ENCODE results near the gene TAS2R60.
"Not testable (repeated sequence)": the region's sequence is repeated elsewhere in the genome, so short reads cannot be mapped to it uniquely, and the experiment has no call there.

TAS2R60 gene

DNA sequence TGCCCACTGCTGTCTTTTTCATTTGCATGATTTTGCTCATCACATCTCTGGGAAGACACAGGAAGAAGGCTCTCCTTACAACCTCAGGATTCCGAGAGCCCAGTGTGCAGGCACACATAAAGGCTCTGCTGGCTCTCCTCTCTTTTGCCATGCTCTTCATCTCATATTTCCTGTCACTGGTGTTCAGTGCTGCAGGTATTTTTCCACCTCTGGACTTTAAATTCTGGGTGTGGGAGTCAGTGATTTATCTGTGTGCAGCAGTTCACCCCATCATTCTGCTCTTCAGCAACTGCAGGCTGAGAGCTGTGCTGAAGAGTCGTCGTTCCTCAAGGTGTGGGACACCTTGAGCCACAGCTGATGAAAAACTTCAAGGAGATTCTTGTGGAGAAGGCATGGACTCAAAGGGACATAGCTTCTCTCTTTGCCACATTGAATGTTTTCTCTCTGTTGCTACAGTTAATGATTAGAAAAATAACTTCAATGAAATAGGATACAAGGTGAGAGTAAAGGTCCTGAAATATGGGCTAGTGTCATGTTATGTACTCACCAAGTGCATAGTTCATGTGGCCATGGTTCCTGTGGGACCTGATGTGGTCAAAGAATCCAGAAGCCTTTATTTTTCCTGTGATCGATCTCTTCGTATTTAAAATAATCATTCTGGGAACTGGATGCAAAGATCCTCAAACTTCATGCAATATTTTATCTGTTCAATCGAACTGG lies 970 bp downstream of the TAS2R60 start:
- DNase-seq (ENCODE audit: low read depth): no peak

DNA sequence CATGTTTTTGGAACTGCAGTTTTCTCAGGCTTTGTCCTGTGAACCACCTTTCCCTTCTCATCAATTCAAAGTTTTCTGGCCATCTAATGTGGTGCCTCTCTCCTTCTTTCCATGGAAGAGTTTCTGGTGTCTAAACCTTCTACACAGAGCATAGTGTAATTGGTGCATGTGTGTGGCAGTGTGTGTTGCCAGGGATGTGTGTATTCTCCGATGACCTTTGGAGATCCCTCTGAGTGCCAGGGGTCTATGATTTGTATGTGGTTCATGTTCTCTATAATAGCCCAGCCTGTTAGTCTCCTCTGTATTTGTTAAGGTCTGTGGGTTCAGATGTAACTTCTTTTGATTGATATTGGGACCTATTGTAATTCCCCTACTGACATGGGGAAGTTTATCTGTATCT lies 1.5 kb downstream of the TAS2R60 start:
- DNase-seq (ENCODE audit: low read depth): no peak

DNA sequence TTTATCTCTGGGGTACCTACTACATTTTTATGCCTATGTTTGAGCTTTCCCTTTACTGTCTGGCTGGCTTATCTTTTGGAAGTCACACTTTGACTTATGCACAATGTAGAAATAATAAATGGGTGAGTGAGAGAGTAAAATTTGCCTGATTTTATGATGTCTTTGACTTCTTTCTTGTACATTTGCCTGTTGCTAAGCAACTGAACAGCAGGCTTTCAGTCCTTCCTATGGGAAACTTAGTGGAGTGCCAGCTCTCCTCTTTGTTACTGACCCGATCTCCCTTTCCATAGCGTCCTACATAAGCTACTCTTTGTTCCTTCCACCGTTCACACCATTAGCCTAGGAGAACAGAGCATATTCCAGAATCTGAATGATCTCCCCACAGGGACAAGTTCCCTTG lies 4.2 kb downstream of the TAS2R60 start:
- DNase-seq (ENCODE audit: low read depth): no peak

DNA sequence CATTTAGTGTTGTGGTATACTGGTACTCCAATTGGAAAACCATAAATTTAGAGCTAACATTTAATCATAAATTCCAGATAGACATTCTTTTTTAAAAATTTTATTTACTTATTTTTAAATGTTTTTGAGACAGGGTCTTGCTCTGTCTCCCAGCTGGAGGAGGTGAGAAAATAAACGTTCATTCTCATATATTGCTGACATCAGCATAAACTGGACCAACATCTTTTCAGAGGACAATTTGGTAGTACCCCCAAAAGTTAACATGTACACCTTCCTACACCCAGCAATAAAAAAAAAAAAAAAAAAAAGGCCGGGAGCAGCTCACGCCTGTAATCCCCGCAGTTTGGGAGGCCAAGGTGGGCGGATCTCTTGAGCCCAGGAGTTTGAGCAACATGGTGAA lies 5.2 kb downstream of the TAS2R60 start:
- no peak for DNase-seq (ENCODE audit: low read depth)

DNA sequence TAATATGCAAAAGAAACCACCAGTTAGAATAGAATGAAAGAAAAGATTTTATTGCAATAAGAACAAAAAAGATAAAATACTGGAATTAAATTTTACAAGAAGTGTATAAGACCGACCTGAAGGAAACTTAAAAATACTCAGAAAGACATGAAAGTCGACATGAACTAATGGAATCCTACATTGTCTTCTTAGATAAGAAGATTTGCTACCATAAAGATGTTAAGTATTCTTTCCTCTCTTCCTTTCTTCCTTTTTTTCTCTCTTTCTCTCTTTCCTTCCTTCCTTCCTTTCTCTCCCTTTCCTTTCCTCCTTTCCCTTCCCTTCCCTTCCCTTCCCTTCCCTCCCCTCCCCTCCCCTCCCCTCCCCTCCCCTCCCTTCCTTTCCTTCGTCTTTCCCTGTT lies 6.5 kb downstream of the TAS2R60 start:
- no peak for DNase-seq (ENCODE audit: low read depth)

DNA sequence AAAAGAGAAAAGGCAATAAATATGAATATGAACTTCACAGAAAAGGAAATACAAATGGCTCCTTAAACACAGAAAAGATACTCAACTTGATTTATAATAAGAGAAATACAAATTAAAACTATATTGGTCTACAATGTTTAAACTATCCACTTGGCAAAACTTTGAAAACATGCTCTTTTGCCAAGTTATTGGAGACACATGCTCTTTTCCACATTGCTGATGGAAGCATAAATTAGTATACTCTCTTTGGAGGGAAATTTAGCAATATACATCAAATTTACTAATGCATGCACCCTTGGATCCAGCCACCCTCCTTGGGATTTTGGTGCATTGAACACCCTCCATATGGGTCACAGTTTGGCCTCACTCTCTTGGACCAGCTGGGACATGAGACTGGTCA lies 7.9 kb downstream of the TAS2R60 start:
- DNase-seq (ENCODE audit: low read depth): no peak

DNA sequence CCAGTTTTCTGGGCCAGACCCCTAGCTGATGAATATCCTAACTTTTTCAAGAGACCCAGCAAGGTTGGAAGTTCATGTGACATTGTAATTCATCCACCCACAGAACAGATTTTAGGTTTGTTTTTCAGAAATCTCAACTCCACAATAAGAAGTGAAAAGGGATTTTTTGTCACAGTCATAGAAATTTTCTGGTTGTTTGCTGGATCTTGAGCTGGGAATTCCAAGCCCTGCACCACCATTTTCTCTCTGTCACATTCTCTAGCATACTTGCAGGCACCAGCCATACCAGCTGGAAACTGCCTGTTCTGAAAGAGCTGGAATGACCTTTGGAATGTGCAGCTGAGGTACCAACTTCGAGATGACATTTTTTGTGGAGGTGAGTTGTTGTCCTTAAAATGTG lies 8.5 kb downstream of the TAS2R60 start:
- DNase-seq (ENCODE audit: low read depth): no peak

DNA sequence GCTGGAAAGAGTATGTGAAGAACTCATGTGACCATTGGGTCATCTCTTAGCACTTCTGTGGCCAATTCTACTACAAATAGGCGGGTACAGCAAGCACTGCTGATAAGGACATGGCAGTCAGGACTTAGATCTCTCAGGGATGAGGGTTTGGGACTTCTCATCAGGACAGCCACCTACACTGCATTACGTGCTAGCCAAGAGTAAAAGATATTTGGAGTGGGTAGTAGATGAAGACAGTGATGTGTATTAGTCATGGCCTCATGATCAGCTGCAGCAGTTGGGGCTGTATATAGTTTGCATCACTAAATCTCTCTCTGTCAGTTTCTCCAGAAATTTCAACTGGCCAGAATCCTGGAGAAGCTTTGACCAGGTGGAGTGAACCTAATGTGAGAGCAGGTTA lies 9.2 kb downstream of the TAS2R60 start:
- no peak for DNase-seq (ENCODE audit: low read depth)

DNA sequence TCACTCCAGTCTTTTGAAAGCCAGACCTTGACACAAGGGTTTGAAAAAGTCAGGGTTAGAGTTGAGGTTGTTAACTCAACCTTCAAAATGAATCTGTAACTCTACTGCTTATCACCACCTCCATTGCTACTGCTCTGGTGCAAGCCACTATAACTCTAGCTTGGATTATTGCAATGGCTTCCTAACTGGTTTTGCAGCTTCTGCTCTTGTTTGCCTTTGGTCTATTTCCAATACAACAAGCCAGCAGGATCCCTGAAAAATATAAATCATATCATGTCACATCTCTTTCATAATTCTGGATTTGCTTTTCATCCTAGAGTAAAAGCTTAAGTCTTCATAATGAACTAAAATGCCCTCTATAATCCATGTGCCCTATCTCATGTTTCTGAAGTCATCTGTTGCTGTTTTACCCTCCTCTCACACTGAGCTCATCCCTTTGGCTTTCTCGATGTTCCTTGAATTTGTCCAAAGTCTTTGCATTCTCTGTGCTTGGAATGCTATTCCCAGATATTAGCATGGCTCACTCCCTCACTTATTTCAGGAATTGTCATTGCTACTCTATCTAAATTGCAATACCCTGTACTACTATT lies 10.9 kb downstream of the TAS2R60 start:
- no peak for DNase-seq (ENCODE audit: low read depth)

DNA sequence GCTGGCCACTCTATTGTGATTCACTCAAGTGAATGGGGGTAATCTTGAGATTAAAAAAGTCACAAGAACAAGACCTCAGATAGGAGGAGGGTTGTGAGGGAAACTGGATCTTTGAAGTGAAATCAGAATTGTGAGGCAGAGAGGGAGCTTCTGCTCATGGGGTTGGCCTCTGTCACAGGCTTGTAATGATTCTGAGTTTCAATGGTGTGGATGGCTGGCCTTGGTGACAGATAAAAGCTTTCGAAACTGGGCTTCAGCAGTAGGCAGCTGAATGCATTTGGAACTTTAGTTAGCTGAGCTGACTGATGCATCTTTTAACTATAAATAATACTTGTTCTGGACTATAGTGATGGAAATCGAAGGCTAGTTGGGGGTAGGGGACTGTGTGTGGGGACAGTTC lies 12.2 kb downstream of the TAS2R60 start:
- no peak for DNase-seq (ENCODE audit: low read depth)

DNA sequence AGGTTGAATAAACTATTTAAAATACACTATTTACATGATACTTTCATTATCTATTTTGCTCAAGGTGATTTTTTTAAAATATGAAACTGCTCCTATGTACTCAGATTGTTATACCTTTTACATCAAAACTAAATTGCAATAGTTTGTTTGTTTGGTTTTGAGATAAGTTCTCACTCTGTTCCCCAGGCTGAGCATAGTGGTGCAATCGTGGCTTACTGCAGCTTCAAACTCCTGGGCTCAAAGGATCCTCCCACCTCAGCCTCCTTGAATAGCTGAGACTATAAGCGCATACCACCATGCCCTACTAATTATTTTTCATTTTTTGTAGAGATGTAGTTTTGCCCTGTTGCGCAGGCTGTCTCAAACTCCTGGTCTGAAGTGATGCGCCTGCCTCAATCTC lies 12.7 kb downstream of the TAS2R60 start:
- DNase-seq (ENCODE audit: low read depth): no peak

DNA sequence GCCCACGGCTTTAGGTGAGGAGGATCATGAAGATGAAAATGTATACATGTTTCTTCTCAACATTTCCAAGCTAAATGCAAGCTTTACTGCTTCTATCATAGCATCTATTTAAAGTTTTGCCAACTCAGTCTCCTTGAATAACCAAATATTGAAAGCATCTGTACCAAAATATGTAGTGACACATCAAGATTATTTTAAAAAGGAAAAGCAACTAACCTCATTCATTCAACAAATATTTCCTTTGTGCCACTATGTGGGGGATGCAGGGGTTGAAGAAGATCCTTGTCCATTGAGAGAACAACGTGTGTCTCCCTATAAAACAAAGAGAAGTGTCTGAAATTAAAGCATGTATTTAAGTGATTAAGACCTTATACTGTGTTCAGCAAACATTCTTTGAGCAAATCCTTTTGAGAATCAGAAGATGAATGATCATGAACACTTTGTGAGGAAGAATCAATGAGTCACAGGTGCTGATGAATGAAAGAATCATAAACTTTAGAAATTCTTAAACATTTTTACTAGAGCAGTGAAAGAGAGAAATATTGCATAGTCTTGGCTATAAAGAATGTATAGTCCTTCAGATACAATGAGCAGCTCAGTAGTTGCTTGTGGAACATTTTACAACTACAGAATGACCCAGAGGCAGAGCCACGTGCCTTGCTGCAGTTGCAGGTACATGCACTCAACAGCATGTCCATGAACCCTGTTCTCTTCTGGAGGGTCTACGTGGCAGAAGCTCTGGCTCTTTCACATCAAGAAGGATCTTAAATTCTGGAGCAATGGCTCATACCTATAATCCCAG lies 13.9 kb downstream of the TAS2R60 start:
- DNase-seq (ENCODE audit: low read depth): no peak

DNA sequence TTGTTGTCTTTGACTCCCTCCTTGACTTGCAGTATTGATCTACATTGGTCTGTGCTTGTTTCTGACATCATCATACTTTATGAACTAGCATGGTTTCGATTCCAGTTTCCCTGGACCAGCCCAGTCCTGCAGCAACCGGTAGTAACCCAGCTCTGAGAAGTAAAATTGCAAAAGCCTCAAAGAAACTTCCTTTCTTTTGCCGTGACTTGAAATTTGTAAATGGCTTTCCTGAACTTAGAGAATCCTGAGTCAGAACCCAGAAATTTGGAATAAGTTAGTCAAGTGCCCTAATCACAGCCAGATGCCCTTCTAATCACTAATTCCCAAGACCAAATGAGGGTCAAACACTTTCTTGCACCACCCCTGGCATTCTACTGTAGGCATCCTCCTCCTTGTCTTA lies 15.0 kb downstream of the TAS2R60 start:
- DNase-seq (ENCODE audit: low read depth): no peak

DNA sequence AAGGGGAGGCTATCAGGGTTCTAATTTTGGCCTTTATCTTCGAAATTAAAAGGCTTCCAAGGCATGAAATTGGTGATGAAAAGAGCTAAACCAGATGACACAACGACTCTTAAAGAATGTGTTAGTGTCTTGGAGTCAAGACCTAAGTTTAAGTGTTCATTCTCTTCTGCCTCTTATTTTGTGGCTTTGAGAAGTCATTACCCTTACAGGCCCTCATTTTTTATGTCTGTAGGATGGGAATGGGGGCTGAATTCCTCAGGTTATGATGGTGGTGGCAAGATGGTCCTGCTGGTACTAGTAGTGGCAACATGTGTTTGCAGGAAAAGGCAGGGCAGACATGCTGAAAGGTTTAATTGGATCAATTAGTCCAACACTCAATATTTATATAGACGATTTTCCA lies 15.4 kb downstream of the TAS2R60 start:
- no peak for DNase-seq (ENCODE audit: low read depth)

DNA sequence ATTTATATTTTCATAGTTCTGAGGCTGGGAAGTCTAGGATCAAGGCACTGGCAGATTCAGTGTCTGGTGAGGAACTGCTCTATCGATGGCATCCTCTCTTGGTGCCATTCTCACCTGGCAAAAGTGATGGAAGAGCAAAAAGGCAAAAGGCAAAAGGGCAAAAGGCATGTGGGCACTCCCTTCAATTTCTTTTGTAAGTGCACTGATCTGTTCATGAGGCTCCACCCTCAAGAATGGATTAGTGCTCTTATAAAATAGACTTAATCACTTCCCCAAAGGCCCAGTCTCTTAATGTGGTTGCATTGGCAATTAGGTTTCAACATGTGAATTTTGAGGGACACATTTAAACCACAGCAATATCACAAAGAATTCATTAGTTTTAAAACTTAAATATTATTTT lies 16.1 kb downstream of the TAS2R60 start:
- no peak for DNase-seq (ENCODE audit: low read depth)

DNA sequence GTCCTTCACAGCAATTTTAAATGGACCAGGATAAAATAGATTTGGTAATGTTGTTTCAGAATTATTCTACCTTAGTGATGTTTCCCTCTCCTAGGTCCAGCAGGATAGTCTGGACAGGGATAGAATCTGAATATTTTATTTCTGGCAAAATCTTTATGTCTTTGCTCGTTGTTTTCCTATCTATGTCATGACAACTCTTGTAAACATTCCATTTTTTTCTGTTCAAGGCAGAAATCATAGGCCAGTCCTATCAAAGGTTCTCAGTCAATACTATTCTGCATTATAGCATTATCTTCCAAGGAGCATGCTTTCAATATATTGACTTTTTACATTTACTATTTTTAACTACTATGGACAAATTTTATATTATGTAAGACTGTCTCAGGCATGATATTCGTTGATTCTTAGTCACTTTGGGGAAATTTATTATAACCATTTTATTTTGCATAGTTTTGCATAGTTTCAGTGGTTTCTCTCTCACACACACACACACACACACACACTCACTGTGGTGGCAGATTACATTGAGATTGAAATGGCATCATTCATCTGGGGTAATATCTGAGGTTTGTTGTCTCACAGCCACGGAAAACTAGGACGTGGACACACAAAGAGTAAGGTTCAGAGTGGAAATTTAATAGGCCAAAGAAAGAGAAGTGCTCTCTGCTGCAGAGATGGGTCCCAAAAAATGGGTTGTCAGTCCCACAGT lies 17.2 kb downstream of the TAS2R60 start:
- no peak for DNase-seq (ENCODE audit: low read depth)

DNA sequence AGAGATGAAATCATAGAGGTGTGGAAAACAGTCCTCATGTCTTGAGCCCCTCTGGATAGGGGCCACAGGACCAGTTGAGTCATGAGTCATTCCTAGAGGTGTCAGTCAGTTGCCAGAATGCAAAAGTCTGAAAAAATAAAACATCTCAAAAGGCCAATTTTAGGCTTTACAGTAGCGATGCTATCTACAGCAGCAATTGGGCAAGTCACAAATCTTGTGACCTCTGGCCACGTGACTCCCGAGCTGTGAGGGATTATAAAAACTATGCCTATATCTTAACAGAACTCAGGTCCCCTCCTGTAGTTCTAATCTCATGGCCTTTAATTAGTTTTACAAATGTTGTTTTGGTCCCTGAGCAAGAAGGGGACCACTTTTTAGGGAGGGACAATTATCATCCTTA lies 18.8 kb downstream of the TAS2R60 start:
- no peak for DNase-seq (ENCODE audit: low read depth)

DNA sequence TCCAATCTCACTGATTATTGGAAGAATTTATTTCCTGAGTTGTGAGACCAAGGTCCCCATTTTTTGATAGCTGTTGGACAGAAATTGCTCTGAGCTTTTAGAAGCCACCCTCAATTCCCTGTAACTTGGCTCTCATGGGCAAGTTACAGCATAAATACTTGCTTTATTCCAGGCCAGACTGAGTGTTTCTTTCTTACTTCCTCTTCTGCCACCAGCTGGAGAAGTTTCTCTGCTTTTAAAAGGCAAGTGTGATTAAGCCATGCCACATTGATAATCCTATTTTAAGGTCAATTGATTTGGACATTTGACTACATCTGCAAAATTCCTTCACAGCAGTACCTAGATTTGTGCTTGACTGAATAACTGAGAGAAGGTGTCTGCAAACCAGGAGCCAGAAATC lies 20.3 kb downstream of the TAS2R60 start:
- no peak for DNase-seq (ENCODE audit: low read depth)

DNA sequence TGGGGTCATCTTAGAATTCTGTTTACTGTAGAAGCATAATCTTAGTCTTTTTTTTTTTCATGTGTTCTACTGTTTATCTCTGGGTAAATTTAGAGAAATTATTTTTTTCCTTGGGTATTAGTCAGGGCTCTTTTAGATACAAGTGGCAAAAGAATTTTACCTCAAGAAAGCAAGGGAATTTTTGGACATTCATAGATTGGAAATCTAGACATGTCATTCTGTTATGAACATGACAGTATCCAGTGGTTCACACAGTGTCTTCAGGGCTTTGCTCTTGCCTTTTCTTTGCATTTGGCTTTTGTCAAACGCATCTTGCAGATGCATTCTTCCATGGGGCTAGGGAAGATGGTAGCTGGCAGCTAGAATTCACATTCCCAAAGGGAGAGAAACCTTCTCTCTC lies 20.7 kb downstream of the TAS2R60 start:
- no peak for DNase-seq (ENCODE audit: low read depth)

DNA sequence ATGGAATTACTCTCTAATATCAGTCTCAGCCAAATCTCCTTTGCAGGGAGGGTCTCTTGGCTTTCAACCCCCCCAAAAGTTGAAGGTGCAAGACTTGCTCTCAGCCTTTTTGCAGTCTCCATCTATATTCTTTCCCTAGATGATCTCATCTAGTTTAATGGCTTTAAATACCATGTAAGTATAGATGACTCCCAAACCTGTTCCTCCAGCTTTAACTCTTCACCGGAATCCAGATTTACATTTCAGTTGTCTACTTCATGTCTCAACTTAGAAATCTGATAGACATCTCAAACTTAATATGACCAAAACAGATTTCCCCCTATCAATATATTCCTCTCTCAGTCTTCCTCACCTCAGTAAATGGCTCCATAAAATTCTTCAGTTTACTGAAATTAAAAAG lies 24.5 kb downstream of the TAS2R60 start:
- DNase-seq (ENCODE audit: low read depth): no peak

DNA sequence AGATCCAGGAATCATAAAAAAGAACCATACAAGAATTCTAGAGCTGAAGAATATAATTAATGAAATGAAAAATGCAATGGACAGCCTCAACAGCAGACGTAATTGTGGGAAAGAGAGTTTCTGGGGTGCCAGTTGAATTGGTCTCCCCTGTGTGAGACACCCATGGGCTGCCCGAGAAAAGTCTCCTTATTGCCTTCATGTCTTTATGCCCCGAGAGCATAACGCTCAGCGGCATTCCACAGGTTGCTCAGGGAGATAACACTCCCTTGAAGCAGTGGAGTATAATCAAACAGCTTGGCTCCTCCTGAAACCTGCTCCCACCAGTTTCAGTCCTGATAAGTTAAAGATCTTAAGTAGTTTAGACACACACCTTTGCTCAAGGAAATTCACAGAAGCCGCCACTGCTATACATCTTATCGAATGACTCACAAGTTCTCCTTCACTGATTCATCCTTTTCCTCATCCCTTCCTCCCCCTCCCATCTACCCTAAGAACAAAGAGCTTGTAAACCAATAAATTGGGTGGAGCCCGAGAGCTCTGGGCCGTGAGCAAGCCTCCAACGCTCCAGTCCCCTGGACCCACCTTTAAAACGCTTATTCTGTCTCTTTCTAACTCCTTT lies 28.9 kb downstream of the TAS2R60 start:
- DNase-seq (ENCODE audit: low read depth): not testable (repeated sequence)

DNA sequence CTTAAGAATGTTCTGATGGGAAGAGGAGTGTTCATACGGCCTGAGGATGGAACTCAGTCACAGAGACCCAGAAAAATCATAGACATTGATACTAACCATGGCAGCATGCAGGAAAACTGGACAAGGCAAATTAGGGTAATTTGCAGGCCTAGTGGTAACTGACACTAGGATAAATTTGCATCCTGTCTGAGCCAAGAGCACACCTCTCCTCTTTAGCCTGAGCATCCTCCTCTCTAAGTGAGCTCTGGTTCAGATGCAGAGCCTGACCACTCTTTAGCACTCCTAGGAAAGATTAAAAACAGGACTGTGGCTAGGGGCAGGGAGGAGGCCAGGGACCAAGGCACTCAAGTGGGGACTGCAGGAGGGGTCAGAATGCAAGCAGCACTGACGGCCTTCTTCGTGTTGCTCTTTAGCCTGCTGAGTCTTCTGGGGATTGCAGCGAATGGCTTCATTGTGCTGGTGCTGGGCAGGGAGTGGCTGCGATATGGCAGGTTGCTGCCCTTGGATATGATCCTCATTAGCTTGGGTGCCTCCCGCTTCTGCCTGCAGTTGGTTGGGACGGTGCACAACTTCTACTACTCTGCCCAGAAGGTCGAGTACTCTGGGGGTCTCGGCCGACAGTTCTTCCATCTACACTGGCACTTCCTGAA lies 34.4 kb downstream of the TAS2R60 start, which contains the start of gene TAS2R41:
TSS of gene TAS2R41 (plus strand) at position 373 of the 650 bp plus-strand sequence. CDS start at position 373, 0 bp downstream.
- DNase-seq (ENCODE audit: low read depth): no peak

Data from stimulated activated CD8-positive, alpha-beta memory T cell treated with anti-CD3 and anti-CD28 coated beads, Interleukin-4, amount 100 ng/mL, for 24 hours (primary cell).